ENCODE measurements around the gene TGFA.

- no peak for TF ChIP-seq CTCF (IDR thresholded peaks at IDR 0.05)
- no peak for TF ChIP-seq POLR2A (IDR thresholded peaks at IDR 0.05)
Observed at GRCh38 chr2:70552501-70553333, 909 bp downstream of the TGFA start.
